ENCODE results near the gene HERC2.

DNA sequence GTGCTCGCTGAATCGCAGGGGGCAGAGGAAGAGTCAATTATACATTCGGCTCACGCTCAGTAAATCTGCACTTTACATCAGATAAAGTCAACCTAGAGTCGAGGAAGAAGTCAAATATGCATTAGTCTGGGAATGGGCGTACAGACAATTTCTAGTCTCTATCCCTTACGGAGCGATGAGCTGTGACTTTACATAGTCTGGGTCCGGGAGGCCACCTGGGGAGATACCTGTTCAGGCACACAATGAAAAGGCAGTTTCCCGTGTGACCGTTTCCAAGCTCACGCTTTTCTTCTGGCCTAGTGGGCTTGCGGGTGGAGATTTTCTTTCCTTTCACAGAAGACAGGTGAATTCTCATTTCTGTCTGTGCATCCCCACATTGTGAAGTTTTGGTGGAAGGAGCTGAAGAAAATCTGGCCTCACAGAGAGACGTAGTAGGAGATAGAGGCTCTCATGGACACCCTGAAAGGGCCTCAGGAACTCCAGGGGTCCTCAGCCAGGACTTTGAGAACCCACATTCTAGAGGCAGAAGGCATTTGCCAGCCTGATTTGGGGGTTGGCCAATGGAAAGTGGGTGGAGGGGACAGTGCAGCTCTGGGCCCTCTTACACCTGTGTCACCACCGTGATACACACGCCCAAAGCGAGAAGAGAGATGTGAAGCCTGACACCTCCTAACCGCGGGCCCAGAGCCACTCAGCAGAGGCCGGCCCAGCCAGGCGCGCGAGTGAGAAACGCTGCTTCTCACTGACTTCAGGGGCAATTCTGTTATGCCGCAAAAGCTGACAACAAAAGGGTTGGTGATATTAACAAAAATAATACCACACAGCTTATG, 212.1 kb downstream of the HERC2 start:
- TF ChIP-seq, protein P1, sequence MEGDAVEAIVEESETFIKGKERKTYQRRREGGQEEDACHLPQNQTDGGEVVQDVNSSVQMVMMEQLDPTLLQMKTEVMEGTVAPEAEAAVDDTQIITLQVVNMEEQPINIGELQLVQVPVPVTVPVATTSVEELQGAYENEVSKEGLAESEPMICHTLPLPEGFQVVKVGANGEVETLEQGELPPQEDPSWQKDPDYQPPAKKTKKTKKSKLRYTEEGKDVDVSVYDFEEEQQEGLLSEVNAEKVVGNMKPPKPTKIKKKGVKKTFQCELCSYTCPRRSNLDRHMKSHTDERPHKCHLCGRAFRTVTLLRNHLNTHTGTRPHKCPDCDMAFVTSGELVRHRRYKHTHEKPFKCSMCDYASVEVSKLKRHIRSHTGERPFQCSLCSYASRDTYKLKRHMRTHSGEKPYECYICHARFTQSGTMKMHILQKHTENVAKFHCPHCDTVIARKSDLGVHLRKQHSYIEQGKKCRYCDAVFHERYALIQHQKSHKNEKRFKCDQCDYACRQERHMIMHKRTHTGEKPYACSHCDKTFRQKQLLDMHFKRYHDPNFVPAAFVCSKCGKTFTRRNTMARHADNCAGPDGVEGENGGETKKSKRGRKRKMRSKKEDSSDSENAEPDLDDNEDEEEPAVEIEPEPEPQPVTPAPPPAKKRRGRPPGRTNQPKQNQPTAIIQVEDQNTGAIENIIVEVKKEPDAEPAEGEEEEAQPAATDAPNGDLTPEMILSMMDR (IDR thresholded peaks at IDR 0.05 in 8 of 11, conservative IDR thresholded peaks at IDR 0.05 in 3 of 11): no peak
- TF ChIP-seq POLR2AphosphoS5 (IDR thresholded peaks at IDR 0.05): peak in 1 of 3 donors; percentile 17

Measured in spleen (tissue), 7 donors.